ENCODE measurements around the gene ZFP36L2.

Gene ZFP36L2

DNA sequence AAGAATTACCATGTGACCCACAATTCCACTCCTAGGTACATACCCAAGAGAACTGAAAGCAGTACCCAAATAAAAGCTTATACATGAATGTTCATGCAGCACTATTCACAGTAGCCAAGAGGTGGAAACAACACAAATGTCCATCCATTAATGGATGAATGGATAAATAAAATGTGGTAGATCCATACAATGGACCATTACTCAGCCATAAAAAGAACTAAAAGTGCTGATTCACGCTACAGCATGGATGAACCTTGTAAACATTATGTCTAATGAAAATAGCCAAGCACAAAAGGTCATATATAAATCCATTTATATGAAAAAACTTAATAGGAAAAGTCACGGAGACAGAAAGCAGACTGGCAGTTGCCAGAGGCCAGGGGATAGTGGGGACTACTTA lies 23.6 kb upstream of the ZFP36L2 start:
- H3K9me3 ChIP-seq (ENCODE audit: control insufficient read depth, low read length) = no peaks in the 10 kb centered on the region
- DNase-seq = no peak
- peaks cover 8% of the 10 kb centered on the region for H3K36me3 ChIP-seq (ENCODE audit: control insufficient read depth, insufficient read depth, low read length)
- no peaks in the 10 kb centered on the region for H3K4me1 ChIP-seq (ENCODE audit: control insufficient read depth, insufficient read depth, low read length, poor library complexity, severe bottlenecking)
- no peak overlapping the region for H3K27ac ChIP-seq (ENCODE audit: insufficient read depth, low read length, poor library complexity, severe bottlenecking)
- H3K27me3 ChIP-seq (replicated peaks; ENCODE audit: control insufficient read depth, insufficient read depth, low read length, poor library complexity, severe bottlenecking) = no peaks in the 10 kb centered on the region
- H3K4me3 ChIP-seq (ENCODE audit: insufficient read depth, low read depth, low read length, poor library complexity, severe bottlenecking) = no peak overlapping the region

DNA sequence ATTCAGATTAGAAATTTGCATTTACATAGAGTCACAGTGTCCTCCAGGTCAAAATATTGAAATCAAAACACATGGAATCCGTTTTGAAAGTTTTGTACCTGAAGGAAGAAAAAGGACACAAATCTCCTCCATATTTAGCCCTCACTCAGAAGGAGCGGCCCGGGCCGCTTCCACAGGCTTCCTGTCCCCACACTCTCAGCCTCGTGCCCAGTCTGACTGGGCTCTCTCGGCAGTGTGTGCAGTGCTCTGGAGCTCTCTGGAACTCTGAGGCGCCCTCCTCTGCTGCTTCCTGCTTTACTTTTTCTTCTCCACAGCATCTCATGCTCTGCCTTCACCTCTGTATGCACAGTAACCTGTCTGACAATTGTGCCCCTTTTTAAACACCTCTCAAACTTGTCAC lies 22.2 kb upstream of the ZFP36L2 start:
- no peaks in the 10 kb centered on the region for H3K4me1 ChIP-seq (ENCODE audit: control insufficient read depth, insufficient read depth, low read length, poor library complexity, severe bottlenecking)
- peaks cover under 1% of the 10 kb centered on the region for H3K36me3 ChIP-seq (ENCODE audit: control insufficient read depth, insufficient read depth, low read length)
- H3K27ac ChIP-seq (ENCODE audit: insufficient read depth, low read length, poor library complexity, severe bottlenecking) = no peak overlapping the region
- no peaks in the 10 kb centered on the region for H3K9me3 ChIP-seq (ENCODE audit: control insufficient read depth, low read length)
- no peaks in the 10 kb centered on the region for H3K27me3 ChIP-seq (replicated peaks; ENCODE audit: control insufficient read depth, insufficient read depth, low read length, poor library complexity, severe bottlenecking)
- no peak for DNase-seq
- H3K4me3 ChIP-seq (ENCODE audit: insufficient read depth, low read depth, low read length, poor library complexity, severe bottlenecking) = no peak overlapping the region

DNA sequence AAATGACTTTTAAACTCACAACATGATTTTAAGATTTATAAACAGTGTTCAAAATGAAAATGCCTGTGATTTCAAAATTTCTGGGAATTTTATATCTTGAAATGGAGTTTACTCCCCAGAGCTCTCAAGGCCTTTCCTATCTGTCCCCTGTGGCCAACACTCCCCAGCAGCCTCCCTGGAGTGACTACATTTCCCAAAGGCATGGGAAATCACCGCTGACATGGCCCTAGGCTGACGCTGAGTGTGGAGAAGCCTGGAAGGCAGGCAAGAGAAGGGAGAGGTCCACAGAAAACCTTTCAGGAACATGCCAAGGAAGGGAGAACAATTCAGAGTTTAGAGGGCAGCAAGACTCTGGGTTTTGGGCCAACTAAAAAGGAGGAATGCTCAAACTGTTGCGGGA lies 20.2 kb upstream of the ZFP36L2 start:
- Histone ChIP-seq H3K4me3 (ENCODE audit: insufficient read depth, low read depth, low read length, poor library complexity, severe bottlenecking) (no peak overlapping the region), H3K4me1 (ENCODE audit: control insufficient read depth, insufficient read depth, low read length, poor library complexity, severe bottlenecking) (no peaks in the 10 kb centered on the region), H3K9me3 (ENCODE audit: control insufficient read depth, low read length) (no peaks in the 10 kb centered on the region), H3K36me3 (ENCODE audit: control insufficient read depth, insufficient read depth, low read length) (no peaks in the 10 kb centered on the region), H3K27me3 (replicated peaks; ENCODE audit: control insufficient read depth, insufficient read depth, low read length, poor library complexity, severe bottlenecking) (no peaks in the 10 kb centered on the region), H3K27ac (ENCODE audit: insufficient read depth, low read length, poor library complexity, severe bottlenecking) (no peak overlapping the region)
- DNase-seq = no peak

DNA sequence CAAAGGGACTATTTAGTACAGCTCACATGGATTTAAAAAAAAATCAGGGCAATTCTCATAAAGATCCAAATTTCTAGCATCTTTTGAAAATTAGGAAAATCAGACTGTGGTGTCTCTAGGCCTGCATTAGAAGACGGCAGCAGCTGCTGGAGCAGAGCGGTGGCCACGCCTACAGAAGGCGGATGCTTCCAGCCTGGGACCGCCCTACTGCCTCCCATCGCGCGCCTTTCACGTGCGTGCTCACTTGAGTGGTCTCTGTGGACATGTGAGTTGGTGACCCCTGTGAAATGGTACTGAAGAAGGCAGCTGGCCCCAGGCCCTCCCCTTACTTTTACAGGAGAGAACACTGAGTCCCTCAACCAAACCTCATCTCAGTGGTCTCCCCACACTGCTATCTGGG lies 15.2 kb upstream of the ZFP36L2 start:
- Histone ChIP-seq H3K4me1 (ENCODE audit: control insufficient read depth, insufficient read depth, low read length, poor library complexity, severe bottlenecking) (no peaks in the 10 kb centered on the region), H3K36me3 (ENCODE audit: control insufficient read depth, insufficient read depth, low read length) (no peaks in the 10 kb centered on the region), H3K27ac (ENCODE audit: insufficient read depth, low read length, poor library complexity, severe bottlenecking) (no peak overlapping the region), H3K9me3 (ENCODE audit: control insufficient read depth, low read length) (no peaks in the 10 kb centered on the region), H3K27me3 (replicated peaks; ENCODE audit: control insufficient read depth, insufficient read depth, low read length, poor library complexity, severe bottlenecking) (no peaks in the 10 kb centered on the region), H3K4me3 (ENCODE audit: insufficient read depth, low read depth, low read length, poor library complexity, severe bottlenecking) (no peak overlapping the region)
- DNase-seq = no peak

DNA sequence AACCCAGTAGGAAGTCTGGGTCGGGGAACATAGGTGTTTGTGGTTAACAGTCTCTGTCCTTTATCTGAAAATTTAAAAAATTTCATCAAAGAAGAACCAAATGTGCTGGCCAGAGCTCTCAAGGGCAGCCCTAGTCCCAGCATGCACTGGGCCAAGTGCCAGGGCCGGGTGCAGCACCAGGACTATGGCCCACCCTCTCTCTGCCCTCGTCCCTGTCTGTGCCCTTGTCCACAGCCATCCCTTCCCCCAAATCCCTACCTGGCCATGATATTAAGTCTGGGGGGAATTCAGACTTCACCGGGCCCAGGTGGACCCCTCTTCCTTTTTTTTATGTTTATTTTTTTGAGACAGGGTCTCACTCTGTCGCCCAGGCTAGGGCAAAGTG lies 14.4 kb upstream of the ZFP36L2 start:
- Histone ChIP-seq H3K4me1 (ENCODE audit: control insufficient read depth, insufficient read depth, low read length, poor library complexity, severe bottlenecking) (no peaks in the 10 kb centered on the region), H3K27me3 (replicated peaks; ENCODE audit: control insufficient read depth, insufficient read depth, low read length, poor library complexity, severe bottlenecking) (no peaks in the 10 kb centered on the region), H3K9me3 (ENCODE audit: control insufficient read depth, low read length) (no peaks in the 10 kb centered on the region), H3K27ac (ENCODE audit: insufficient read depth, low read length, poor library complexity, severe bottlenecking) (no peak overlapping the region), H3K36me3 (ENCODE audit: control insufficient read depth, insufficient read depth, low read length) (no peaks in the 10 kb centered on the region), H3K4me3 (ENCODE audit: insufficient read depth, low read depth, low read length, poor library complexity, severe bottlenecking) (no peak overlapping the region)
- DNase-seq = no peak

DNA sequence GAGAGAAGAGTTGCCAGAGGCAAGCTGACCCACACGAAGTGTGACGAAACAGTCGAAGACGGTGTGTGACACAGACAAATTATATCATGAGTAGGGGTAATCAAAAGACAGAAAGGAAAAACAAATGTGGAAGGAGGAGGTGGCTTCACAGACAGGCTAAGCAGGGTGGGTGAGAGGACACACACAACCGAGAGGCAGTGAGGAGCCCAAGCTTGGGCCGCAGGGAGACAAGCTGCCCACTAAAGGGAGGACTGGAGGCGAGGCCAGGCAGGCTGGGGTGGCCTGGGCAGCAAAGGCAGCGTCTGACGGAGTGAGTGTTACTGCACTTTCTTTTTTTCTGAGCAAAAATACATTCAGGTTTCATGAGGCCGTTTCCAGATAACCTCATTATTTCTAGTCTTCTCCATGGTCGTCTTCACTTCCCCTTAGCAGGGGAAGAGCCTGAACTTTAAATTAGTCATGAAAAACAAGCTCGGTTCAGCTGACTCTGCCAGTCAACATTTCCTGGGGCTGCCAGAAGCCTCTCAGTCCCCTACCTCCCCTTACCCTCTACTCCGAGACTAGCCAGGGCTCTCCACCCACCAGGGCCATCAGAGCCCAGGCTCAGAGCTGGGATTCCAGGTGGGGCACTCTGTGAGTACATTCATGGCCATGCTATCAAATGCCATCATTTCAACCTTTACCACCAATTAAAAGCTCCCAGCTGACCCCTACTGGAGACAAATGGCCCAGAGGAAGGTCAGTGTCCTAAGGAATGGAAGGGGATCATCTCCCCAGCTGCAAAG lies 13.8 kb upstream of the ZFP36L2 start:
- Histone ChIP-seq H3K4me3 (ENCODE audit: insufficient read depth, low read depth, low read length, poor library complexity, severe bottlenecking) (no peak overlapping the region), H3K4me1 (ENCODE audit: control insufficient read depth, insufficient read depth, low read length, poor library complexity, severe bottlenecking) (no peaks in the 10 kb centered on the region), H3K27me3 (replicated peaks; ENCODE audit: control insufficient read depth, insufficient read depth, low read length, poor library complexity, severe bottlenecking) (no peaks in the 10 kb centered on the region), H3K36me3 (ENCODE audit: control insufficient read depth, insufficient read depth, low read length) (no peaks in the 10 kb centered on the region), H3K27ac (ENCODE audit: insufficient read depth, low read length, poor library complexity, severe bottlenecking) (no peak overlapping the region), H3K9me3 (ENCODE audit: control insufficient read depth, low read length) (no peaks in the 10 kb centered on the region)
- DNase-seq = no peak

DNA sequence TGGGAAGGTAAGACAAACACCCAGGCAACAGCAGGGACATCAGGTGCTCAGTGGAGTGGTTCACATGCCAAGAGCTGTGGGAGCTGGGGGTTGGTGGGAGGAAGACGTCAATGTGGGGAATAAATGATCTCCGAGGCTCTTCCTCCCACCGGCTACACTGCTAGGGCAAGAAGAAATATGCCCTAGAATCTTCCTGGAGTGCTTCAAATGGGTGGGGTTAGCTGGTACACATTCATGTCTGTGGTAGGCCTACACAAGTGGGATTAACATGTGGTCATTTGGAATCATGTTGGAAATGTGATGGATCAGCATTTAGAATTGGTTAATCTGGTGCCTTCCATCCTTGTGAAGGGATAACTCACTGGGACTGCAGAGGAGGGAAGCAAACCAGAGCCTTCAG lies 12.4 kb upstream of the ZFP36L2 start:
- no peaks in the 10 kb centered on the region for H3K9me3 ChIP-seq (ENCODE audit: control insufficient read depth, low read length)

DNA sequence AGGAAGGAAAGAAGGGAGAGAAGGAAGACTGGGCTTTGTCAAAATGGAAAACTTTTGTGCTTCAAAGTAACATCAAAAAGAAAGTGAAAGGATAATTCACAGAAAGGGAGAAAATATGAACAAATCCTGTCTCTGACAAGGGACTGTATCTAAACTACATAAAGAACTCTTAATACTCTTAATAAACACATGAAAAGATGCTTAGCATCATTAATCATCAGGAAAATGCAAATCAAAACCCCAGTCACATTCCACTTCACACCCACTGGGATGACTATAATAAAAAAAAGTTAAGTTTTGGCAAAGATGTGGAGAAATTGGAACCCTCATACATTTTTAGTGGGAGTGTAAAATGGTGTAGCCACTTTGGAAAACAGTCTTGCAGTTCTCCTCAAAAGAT lies 11.8 kb upstream of the ZFP36L2 start:
- no peak for DNase-seq
- H3K4me1 ChIP-seq (ENCODE audit: control insufficient read depth, insufficient read depth, low read length, poor library complexity, severe bottlenecking) = no peaks in the 10 kb centered on the region
- H3K27ac ChIP-seq (ENCODE audit: insufficient read depth, low read length, poor library complexity, severe bottlenecking) = no peak overlapping the region

More for the DNA sequence above, 12.4 kb upstream of the ZFP36L2 start:
- no peak for DNase-seq
- no peak overlapping the region for H3K27ac ChIP-seq (ENCODE audit: insufficient read depth, low read length, poor library complexity, severe bottlenecking)
- no peaks in the 10 kb centered on the region for H3K36me3 ChIP-seq (ENCODE audit: control insufficient read depth, insufficient read depth, low read length)
- H3K4me1 ChIP-seq (ENCODE audit: control insufficient read depth, insufficient read depth, low read length, poor library complexity, severe bottlenecking) = no peaks in the 10 kb centered on the region
- no peak overlapping the region for H3K4me3 ChIP-seq (ENCODE audit: insufficient read depth, low read depth, low read length, poor library complexity, severe bottlenecking)
- no peaks in the 10 kb centered on the region for H3K27me3 ChIP-seq (replicated peaks; ENCODE audit: control insufficient read depth, insufficient read depth, low read length, poor library complexity, severe bottlenecking)

DNA sequence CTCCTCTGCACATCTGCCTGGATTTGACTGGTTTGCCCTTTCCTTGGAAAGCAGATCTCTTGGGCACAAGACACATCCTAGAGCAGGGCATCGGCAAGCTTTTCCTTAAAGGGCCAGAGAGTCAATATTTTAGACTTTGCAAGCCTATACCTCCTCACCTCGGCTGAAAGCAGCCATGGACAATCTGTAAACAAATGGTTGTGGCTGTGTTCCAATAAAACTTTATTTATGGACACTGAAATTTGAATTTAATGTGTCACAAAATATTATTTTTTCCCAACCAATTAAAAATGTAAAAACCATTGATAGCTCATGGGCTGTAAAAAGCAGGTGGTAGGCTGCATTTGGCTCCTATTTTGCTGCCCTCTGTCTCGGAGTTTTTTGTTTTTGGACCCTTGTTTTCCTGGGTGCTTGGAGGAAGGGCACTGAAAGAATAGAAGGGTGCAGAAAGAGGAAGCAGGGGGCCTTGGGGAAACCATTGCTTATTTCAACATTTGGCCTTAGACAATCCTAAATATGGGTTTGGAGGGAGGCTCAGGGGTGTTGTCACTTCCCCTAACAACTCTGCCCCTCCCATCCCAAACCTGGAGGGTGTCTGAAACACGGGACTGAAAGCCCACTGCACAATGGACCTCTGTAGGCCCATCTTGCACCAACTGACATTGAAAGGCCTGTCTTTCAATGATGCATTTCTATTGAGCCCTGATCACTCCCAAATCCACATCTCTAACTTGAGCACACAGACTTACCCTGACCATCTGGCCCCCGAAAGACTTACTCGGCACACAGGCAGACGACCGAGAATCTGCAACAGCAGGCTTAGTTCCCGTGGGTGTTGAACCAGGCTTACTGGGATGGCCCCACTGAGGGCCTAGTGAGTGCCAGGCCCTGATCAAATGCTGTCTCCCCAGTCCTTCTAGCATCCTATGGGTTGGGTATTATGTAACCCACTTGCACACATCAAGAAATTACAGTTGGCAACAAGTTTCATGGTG lies 7.1 kb upstream of the ZFP36L2 start:
- Histone ChIP-seq H3K27me3 (replicated peaks; ENCODE audit: control insufficient read depth, insufficient read depth, low read length, poor library complexity, severe bottlenecking) (no peaks in the 10 kb centered on the region), H3K27ac (ENCODE audit: insufficient read depth, low read length, poor library complexity, severe bottlenecking) (no peak overlapping the region), H3K36me3 (ENCODE audit: control insufficient read depth, insufficient read depth, low read length) (peaks cover 5% of the 10 kb centered on the region), H3K4me3 (ENCODE audit: insufficient read depth, low read depth, low read length, poor library complexity, severe bottlenecking) (no peak overlapping the region), H3K9me3 (ENCODE audit: control insufficient read depth, low read length) (no peaks in the 10 kb centered on the region), H3K4me1 (ENCODE audit: control insufficient read depth, insufficient read depth, low read length, poor library complexity, severe bottlenecking) (peaks cover 8% of the 10 kb centered on the region)
- DNase-seq = no peak

More for the DNA sequence above, 11.8 kb upstream of the ZFP36L2 start:
- no peaks in the 10 kb centered on the region for H3K27me3 ChIP-seq (replicated peaks; ENCODE audit: control insufficient read depth, insufficient read depth, low read length, poor library complexity, severe bottlenecking)
- no peaks in the 10 kb centered on the region for H3K36me3 ChIP-seq (ENCODE audit: control insufficient read depth, insufficient read depth, low read length)
- no peaks in the 10 kb centered on the region for H3K9me3 ChIP-seq (ENCODE audit: control insufficient read depth, low read length)
- H3K4me3 ChIP-seq (ENCODE audit: insufficient read depth, low read depth, low read length, poor library complexity, severe bottlenecking) = no peak overlapping the region

Measured in effector memory CD4-positive, alpha-beta T cell (primary cell).